H9 (cell line): ENCODE data around the gene TRERF1. TPM values are rescaled to one million over a fixed set of nuclear protein-coding genes. Genes with fewer than 3 reads are reported as not detected.

Experiments used
- DNase-seq: peaks from one replicate; pipeline ENCODE4 v3.0.0-alpha.2; 2017
- H2AFZ ChIP-seq: one replicate; pipeline ENCODE4 v1.6.1; 2013; ENCODE audit warnings: mild to moderate bottlenecking, low read length, control low read depth, moderate library complexity
- H2AK5ac ChIP-seq: 2 replicates; pipeline ENCODE4 v1.6.1; 2013; ENCODE audit warnings: low read length, control low read depth, mixed read lengths; ENCODE audit not compliant: insufficient read length
- H2BK120ac ChIP-seq: one replicate; pipeline ENCODE4 v1.6.1; 2013; ENCODE audit warnings: low read depth, mild to moderate bottlenecking, low read length, control low read depth, inconsistent platforms; ENCODE audit not compliant: poor library complexity, severe bottlenecking
- H2BK12ac ChIP-seq: 2 replicates; pipeline ENCODE4 v1.6.1; 2013; ENCODE audit warnings: low read length, control low read depth, mixed read lengths, low read depth; ENCODE audit not compliant: insufficient read length
- H2BK15ac ChIP-seq: 2 replicates; pipeline ENCODE4 v1.6.1; 2013; ENCODE audit warnings: low read depth, low read length, control low read depth
- H2BK20ac ChIP-seq: one replicate; pipeline ENCODE4 v1.6.1; 2013; ENCODE audit warnings: low read depth, mild to moderate bottlenecking, low read length, control low read depth, inconsistent platforms; ENCODE audit not compliant: poor library complexity, severe bottlenecking
- H2BK5ac ChIP-seq: 2 replicates; pipeline ENCODE4 v1.6.1; 2013; ENCODE audit warnings: low read length, control low read depth, mixed read lengths; ENCODE audit not compliant: insufficient read length
- H3K14ac ChIP-seq: 2 replicates; pipeline ENCODE4 v1.6.1; 2013; ENCODE audit warnings: low read length, control low read depth; ENCODE audit not compliant: insufficient read depth
- H3K18ac ChIP-seq: 2 replicates; pipeline ENCODE4 v1.6.1; 2013; ENCODE audit warnings: low read depth, mild to moderate bottlenecking, mixed read lengths, low read length, control low read depth; ENCODE audit not compliant: insufficient read length
- H3K23ac ChIP-seq: 2 replicates; pipeline ENCODE4 v1.6.1; 2013; ENCODE audit warnings: low read length, control low read depth, mixed read lengths, low read depth; ENCODE audit not compliant: insufficient read length
- H3K23me2 ChIP-seq: 2 replicates; pipeline ENCODE4 v1.6.1; 2013; ENCODE audit warnings: low read depth, mild to moderate bottlenecking, mixed read lengths, low read length, control low read depth; ENCODE audit not compliant: insufficient read length, poor library complexity, severe bottlenecking
- H3K27ac ChIP-seq: 2 replicates; pipeline ENCODE4 v1.5.1; 2013; ENCODE audit warnings: low read length, control low read depth, mixed read lengths, low read depth; ENCODE audit not compliant: insufficient read length
- H3K27me3 ChIP-seq: 2 replicates; pipeline ENCODE4 v1.6.1; 2013; ENCODE audit warnings: low read length, control low read depth, inconsistent platforms; ENCODE audit not compliant: insufficient read depth
- H3K4ac ChIP-seq: 2 replicates; pipeline ENCODE4 v1.6.1; 2013; ENCODE audit warnings: low read depth, mild to moderate bottlenecking, control low read depth, inconsistent platforms, low read length, moderate library complexity
- H3K4me1 ChIP-seq: 2 replicates; pipeline ENCODE4 v1.6.1; 2013; ENCODE audit warnings: low read length, control low read depth, inconsistent platforms; ENCODE audit not compliant: insufficient read depth
- H3K4me2 ChIP-seq: 2 replicates; pipeline ENCODE4 v1.6.1; 2013; ENCODE audit warnings: low read length, control low read depth, mixed read lengths; ENCODE audit not compliant: insufficient read length, insufficient read depth
- H3K56ac ChIP-seq: 2 replicates; pipeline ENCODE4 v1.6.1; 2013; ENCODE audit warnings: low read depth, mild to moderate bottlenecking, mixed read lengths, low read length, control low read depth; ENCODE audit not compliant: insufficient read length
- H3K79me1 ChIP-seq: 2 replicates; pipeline ENCODE4 v1.6.1; 2013; ENCODE audit warnings: low read depth, mild to moderate bottlenecking, moderate library complexity, low read length, control low read depth, inconsistent platforms; ENCODE audit not compliant: insufficient read depth, poor library complexity, severe bottlenecking
- H3K79me2 ChIP-seq: 2 replicates; pipeline ENCODE4 v1.6.1; 2013; ENCODE audit warnings: low read length, control low read depth, inconsistent platforms; ENCODE audit not compliant: insufficient read depth
- H3K9ac ChIP-seq: 2 replicates; pipeline ENCODE4 v1.6.1; 2013; ENCODE audit warnings: low read length, control low read depth, mixed read lengths; ENCODE audit not compliant: insufficient read length; ENCODE audit errors: extremely low read depth
- H3K9me3 ChIP-seq: one replicate; pipeline ENCODE4 v1.6.1; 2013; ENCODE audit warnings: low read depth, low read length, inconsistent platforms; ENCODE audit not compliant: control insufficient read depth
- H3T11ph ChIP-seq: one replicate; pipeline ENCODE4 v1.6.1; 2013; ENCODE audit warnings: mild to moderate bottlenecking, low read length, control low read depth, inconsistent platforms
- H4K20me1 ChIP-seq: one replicate; pipeline ENCODE4 v1.6.1; 2013; ENCODE audit not compliant: control insufficient read depth, insufficient read length, insufficient read depth
- H4K5ac ChIP-seq: 2 replicates; pipeline ENCODE4 v1.6.1; 2013; ENCODE audit warnings: low read depth, mild to moderate bottlenecking, mixed read lengths, low read length, control low read depth; ENCODE audit not compliant: insufficient read length
- H4K8ac ChIP-seq: replicated peaks from 2 replicates; pipeline ENCODE4 v1.6.1; 2013; ENCODE audit warnings: low read length, control low read depth, mixed read lengths, low read depth; ENCODE audit not compliant: insufficient read length
- H4K91ac ChIP-seq: 2 replicates; pipeline ENCODE4 v1.6.1; 2013; ENCODE audit warnings: low read depth, mild to moderate bottlenecking, moderate library complexity, mixed read lengths, low read length, control low read depth; ENCODE audit not compliant: insufficient read length
- H3K27ac Mint-ChIP-seq, 3 experiments: 2 replicates in 2 of 3; 3 replicates in 1 of 3; pipeline ENCODE4 v1.8.0; 2020 to 2021; ENCODE audit warnings: mixed read lengths in 3 of 3, mild to moderate bottlenecking in 1 of 3, moderate library complexity in 1 of 3
- H3K27me3 Mint-ChIP-seq: 2 replicates; pipeline ENCODE4 v1.8.0; 2021; ENCODE audit warnings: low read depth, mild to moderate bottlenecking, moderate library complexity, mixed read lengths
- H3K36me3 Mint-ChIP-seq, 3 experiments: 2 replicates in 2 of 3; 3 replicates in 1 of 3; pipeline ENCODE4 v1.8.0; 2020 to 2021; ENCODE audit warnings: low read depth in 3 of 3, mixed read lengths in 3 of 3; ENCODE audit not compliant: insufficient read depth in 1 of 3
- H3K4me1 Mint-ChIP-seq, 2 experiments: 2 replicates each; pipeline ENCODE4 v1.8.0; 2020; ENCODE audit warnings: mixed read lengths in 2 of 2
- H3K4me3 Mint-ChIP-seq, 2 experiments: 2 replicates in 1 of 2; 3 replicates in 1 of 2; pipeline ENCODE4 v1.8.0; 2020 to 2021; ENCODE audit warnings: mild to moderate bottlenecking in 2 of 2, mixed read lengths in 2 of 2, moderate library complexity in 1 of 2
- H3K9me3 Mint-ChIP-seq, 2 experiments: 2 replicates in 1 of 2; 3 replicates in 1 of 2; pipeline ENCODE4 v1.8.0; 2020; ENCODE audit warnings: mild to moderate bottlenecking in 2 of 2, mixed read lengths in 2 of 2, moderate library complexity in 1 of 2
- WGBS: extraction: QIAGEN DNeasy Blood & Tissue Kit; methylation state at CpG from one replicate; pipeline ENCODE4 v1.1.7; 2013; ENCODE audit warnings: missing lambda C conversion rate, low lambda C conversion rate, mixed read lengths; ENCODE audit not compliant: insufficient read length; ENCODE audit errors: extremely low coverage; 5-methylcytosine and 5-hydroxymethylcytosine counted together
- total RNA-seq: library from RNA; stranded (reverse); gene quantifications from 2 replicates; pipeline ENCODE4 v1.2.1, GENCODE V29; 2021
- TF ChIP-seq, protein P1 (sequence below): fragments of 200-600 bp; sonication (generic); conservative IDR thresholded peaks from 3 replicates; pipeline ENCODE4 v1.8.0; 2021; ENCODE audit warnings: antibody characterized with exemption, mild to moderate bottlenecking

The TRERF1 gene
- total RNA-seq, 1 experiment from 2014 or later = 19.7 TPM

GRCh38 chr6:42403831-42404230 lies 47.9 kb downstream of the TRERF1 start:
- Histone ChIP-seq H4K8ac (no peak overlapping the region), H3K79me1 (peaks cover 16% of the 10 kb centered on the region), H3K4me2 (no peak overlapping the region), H2AFZ (no peak overlapping the region), H4K91ac (no peak overlapping the region), H3K4ac (no peak overlapping the region), H2BK12ac (no peak overlapping the region), H2BK120ac (no peak overlapping the region), H2BK15ac (no peak overlapping the region), H2BK5ac (no peak overlapping the region), H2BK20ac (no peak overlapping the region), H2AK5ac (no peak overlapping the region), H4K5ac (no peak overlapping the region), H3T11ph (no peak overlapping the region), H3K23ac (no peak overlapping the region), H4K20me1 (no peaks in the 10 kb centered on the region), H3K9ac (no peak overlapping the region), H3K56ac (no peak overlapping the region), H3K4me1 (peaks cover 12% of the 10 kb centered on the region), H3K27ac (no peak overlapping the region), H3K18ac (no peak overlapping the region), H3K27me3 (no peaks in the 10 kb centered on the region), H3K79me2 (peaks cover 10% of the 10 kb centered on the region; the same call in 1 of the 2 replicates), H3K9me3 (no peaks in the 10 kb centered on the region), H3K23me2 (no peaks in the 10 kb centered on the region), H3K14ac (no peak overlapping the region)
- Mint-ChIP-seq H3K27ac (no peak overlapping the region; a peak in 2 of 7 replicates), H3K36me3 (peaks cover 0 to 4% (median 0%) of the 10 kb centered on the region in 3 experiments; a peak in 1 of 7 replicates), H3K4me1 (peaks cover 52 to 61% of the 10 kb centered on the region in 2 experiments), H3K4me3 (no peak overlapping the region), H3K9me3 (no peaks in the 10 kb centered on the region), H3K27me3 (no peaks in the 10 kb centered on the region)
- DNase-seq = no peak
- TF ChIP-seq, protein P1, sequence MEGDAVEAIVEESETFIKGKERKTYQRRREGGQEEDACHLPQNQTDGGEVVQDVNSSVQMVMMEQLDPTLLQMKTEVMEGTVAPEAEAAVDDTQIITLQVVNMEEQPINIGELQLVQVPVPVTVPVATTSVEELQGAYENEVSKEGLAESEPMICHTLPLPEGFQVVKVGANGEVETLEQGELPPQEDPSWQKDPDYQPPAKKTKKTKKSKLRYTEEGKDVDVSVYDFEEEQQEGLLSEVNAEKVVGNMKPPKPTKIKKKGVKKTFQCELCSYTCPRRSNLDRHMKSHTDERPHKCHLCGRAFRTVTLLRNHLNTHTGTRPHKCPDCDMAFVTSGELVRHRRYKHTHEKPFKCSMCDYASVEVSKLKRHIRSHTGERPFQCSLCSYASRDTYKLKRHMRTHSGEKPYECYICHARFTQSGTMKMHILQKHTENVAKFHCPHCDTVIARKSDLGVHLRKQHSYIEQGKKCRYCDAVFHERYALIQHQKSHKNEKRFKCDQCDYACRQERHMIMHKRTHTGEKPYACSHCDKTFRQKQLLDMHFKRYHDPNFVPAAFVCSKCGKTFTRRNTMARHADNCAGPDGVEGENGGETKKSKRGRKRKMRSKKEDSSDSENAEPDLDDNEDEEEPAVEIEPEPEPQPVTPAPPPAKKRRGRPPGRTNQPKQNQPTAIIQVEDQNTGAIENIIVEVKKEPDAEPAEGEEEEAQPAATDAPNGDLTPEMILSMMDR = no peak
- WGBS = no CpG with 5 or more reads among the region's 5 CpGs
